ENCODE results near the gene TTLL9. TPM values are rescaled to one million over a fixed set of nuclear protein-coding genes. Genes with fewer than 3 reads are reported as not detected.

Gene TTLL9
- total RNA-seq, 2 donors from 2014 or later: not detected

DNA sequence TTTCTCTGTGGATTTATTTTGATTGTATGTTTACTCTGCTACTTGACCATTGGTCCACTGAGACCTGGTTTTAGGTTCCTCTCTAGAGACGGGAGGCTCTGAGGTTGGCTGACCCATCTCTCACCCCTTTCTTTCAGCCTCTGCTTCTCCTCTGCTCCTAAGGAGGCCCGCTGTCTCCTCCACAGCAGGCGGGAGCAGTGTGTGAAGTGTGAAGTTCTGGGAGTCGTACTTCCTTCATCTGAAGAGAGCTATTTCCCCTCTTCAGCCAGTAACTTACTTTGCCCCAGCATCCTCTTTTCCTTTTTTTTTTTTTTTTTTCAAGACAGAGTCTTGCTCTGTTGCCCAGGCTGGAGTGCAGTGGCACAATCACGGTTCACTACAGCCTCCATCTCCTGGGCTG, 60.3 kb downstream of the TTLL9 start:
- H3K4me3 Mint-ChIP-seq: no peak overlapping the region
- DNase-seq (ENCODE audit: low spot score): no peak

DNA sequence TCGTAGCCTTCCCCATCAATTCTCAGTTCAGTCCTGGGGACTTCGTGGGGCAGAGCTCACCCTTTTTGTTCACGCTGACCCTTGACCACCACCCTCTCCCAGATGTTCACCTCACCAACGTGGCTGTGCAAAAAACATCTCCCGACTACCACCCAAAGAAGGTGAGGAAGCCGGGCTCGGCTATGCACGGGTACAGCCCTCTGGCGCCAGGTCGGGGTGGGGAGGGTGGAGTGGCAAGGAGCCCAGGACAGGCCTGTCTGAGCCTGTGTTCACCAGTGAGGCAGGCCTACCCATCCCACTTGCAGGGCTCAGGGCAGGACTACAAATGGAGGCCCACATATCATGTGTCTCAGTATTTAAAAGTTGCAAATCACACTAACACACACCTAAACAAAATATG, 63.3 kb downstream of the TTLL9 start:
- DNase-seq (ENCODE audit: low spot score): no peak
- H3K4me3 Mint-ChIP-seq: no peak overlapping the region
- H3K9me3 Mint-ChIP-seq: no peaks in the 10 kb centered on the region
- H3K36me3 Mint-ChIP-seq: no peaks in the 10 kb centered on the region
- H3K27me3 Mint-ChIP-seq: peaks cover 3 to 6% of the 10 kb centered on the region in 2 donors
- no peaks in the 10 kb centered on the region for H3K4me1 Mint-ChIP-seq (ENCODE audit: low read depth in 2 of 2)
- H3K27ac Mint-ChIP-seq: no peak overlapping the region
- ATAC-seq: peak in 1 of 2 donors; percentile 59

More for the DNA sequence above, 60.3 kb downstream of the TTLL9 start:
- Mint-ChIP-seq H3K9me3 (no peaks in the 10 kb centered on the region), H3K27me3 (peaks cover 9 to 15% of the 10 kb centered on the region in 2 donors), H3K27ac (no peak overlapping the region), H3K4me1 (ENCODE audit: low read depth in 2 of 2) (no peaks in the 10 kb centered on the region), H3K36me3 (no peaks in the 10 kb centered on the region)
- ATAC-seq: no peak

- Mint-ChIP-seq H3K4me3 (no peak overlapping the region), H3K9me3 (no peaks in the 10 kb centered on the region), H3K36me3 (no peaks in the 10 kb centered on the region), H3K4me1 (ENCODE audit: low read depth in 2 of 2) (no peaks in the 10 kb centered on the region), H3K27ac (no peak overlapping the region), H3K27me3 (peaks cover 0 to 3% of the 10 kb centered on the region in 2 donors)
- peak in 1 of 2 donors; percentile 27 for ATAC-seq
- no peak for DNase-seq (ENCODE audit: low spot score)
Measured at GRCh38 chr20:31934491-31934890, 64.1 kb downstream of the TTLL9 start.

DNA sequence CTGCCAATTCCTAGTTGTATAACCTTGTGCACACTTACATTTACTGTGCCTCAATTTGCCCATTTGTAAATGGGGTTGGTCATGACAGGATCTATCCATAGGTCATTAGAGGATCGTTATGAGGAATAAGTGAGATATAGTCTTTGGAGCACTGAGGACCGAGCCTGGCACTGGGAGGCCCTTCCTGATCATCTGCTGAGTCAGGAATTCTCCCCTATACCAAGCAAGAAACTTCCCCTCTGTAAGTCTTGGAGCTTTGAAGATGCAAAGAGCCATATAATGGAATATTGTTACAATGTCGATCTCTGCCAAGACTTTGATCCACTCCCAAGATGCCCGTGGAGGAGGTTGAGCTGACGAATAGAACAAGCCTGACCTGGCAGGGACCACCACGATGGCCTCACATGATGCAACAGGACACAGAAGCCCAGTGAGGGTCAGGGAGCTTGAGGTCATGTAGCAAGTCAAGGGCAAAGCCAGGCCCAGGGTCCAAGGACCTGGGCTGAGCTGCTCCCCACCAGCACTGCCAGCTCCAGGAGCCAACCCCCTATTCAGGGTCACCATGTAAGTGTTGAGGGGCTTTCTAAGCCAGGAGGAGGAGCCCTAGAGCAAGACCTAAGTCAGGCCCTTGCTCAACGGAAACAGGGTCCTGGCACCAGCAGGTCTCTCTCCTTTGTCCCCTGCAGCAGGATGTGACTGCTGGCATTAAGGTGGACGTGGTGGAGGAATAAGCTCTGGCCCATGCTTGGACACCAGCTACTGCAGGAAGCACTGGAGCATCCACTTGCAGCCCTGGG, 64.7 kb downstream of the TTLL9 start:
- no peaks in the 10 kb centered on the region for H3K9me3 Mint-ChIP-seq
- peaks cover 0 to 3% of the 10 kb centered on the region in 2 donors for H3K27me3 Mint-ChIP-seq
- no peak overlapping the region for H3K27ac Mint-ChIP-seq
- no peaks in the 10 kb centered on the region for H3K4me1 Mint-ChIP-seq (ENCODE audit: low read depth in 2 of 2)
- DNase-seq (ENCODE audit: low spot score): no peak
- H3K4me3 Mint-ChIP-seq: no peak overlapping the region
- H3K36me3 Mint-ChIP-seq: no peaks in the 10 kb centered on the region
- no peak for ATAC-seq

GRCh38 chr20:31936420-31936819, 66.0 kb downstream of the TTLL9 start:
- Mint-ChIP-seq H3K9me3 (no peaks in the 10 kb centered on the region), H3K27ac (no peak overlapping the region), H3K36me3 (no peaks in the 10 kb centered on the region), H3K4me3 (no peak overlapping the region), H3K4me1 (ENCODE audit: low read depth in 2 of 2) (no peaks in the 10 kb centered on the region), H3K27me3 (no peaks in the 10 kb centered on the region)
- ATAC-seq: no peak
- no peak for DNase-seq (ENCODE audit: low spot score)

DNA sequence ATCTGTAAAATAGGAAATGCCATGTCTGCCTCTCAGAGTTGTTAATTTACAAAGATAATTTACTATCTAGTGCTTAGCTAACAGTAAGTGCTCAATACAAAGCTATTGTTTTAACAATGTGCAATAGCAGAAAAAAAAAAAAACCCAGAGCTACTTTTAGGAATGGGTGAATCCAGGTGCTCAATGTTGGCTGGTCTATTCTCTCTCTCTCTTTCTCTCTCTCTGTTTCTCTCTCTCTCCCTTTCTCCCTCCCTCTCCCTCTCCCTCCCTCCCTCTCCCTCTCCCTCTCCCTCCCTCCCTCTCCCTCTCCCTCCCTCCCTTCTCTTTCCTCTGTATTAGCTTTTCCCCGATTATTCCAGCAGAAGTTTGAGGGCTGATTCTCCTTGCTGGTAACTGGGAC, 67.4 kb downstream of the TTLL9 start:
- Mint-ChIP-seq H3K4me1 (ENCODE audit: low read depth in 2 of 2) (no peaks in the 10 kb centered on the region), H3K27me3 (no peaks in the 10 kb centered on the region), H3K36me3 (no peaks in the 10 kb centered on the region), H3K4me3 (no peak overlapping the region), H3K9me3 (no peaks in the 10 kb centered on the region), H3K27ac (no peak overlapping the region)
- ATAC-seq (no peak), DNase-seq (ENCODE audit: low spot score) (no peak)

GRCh38 chr20:31939661-31940060, 69.2 kb downstream of the TTLL9 start:
- Mint-ChIP-seq H3K27ac (no peak overlapping the region), H3K4me1 (ENCODE audit: low read depth in 2 of 2) (no peaks in the 10 kb centered on the region), H3K27me3 (no peaks in the 10 kb centered on the region), H3K4me3 (no peak overlapping the region), H3K9me3 (no peaks in the 10 kb centered on the region), H3K36me3 (peaks cover 4% of the 10 kb centered on the region)
- no peak for ATAC-seq
- DNase-seq (ENCODE audit: low spot score): no peak

GRCh38 chr20:31943052-31943471, 72.6 kb downstream of the TTLL9 start:
- no peaks in the 10 kb centered on the region for H3K4me1 Mint-ChIP-seq (ENCODE audit: low read depth in 2 of 2)
- no peak overlapping the region for H3K4me3 Mint-ChIP-seq
- no peak for ATAC-seq
- no peaks in the 10 kb centered on the region for H3K9me3 Mint-ChIP-seq
- peaks cover 4% of the 10 kb centered on the region for H3K36me3 Mint-ChIP-seq
- DNase-seq (ENCODE audit: low spot score): no peak
- no peaks in the 10 kb centered on the region for H3K27me3 Mint-ChIP-seq
- no peak overlapping the region for H3K27ac Mint-ChIP-seq

DNA sequence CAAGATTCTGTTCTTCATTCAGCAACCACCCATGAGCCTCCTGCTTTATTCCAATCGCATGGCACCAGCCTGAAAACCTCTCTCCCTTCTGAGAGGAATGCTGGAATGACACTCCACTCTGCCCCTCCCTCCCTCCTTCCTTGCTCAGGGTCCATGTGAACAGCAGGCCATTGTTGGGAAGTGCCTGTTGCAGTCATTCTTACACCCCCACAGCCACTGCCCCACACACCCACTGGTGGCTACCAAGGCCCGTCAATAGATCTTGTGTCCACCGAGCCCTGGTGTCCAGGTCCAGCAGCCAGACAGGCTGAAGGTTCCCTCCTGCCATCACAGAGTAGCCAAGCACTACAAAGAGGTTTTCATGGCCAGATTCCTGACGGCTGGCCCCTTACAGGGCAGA, 74.9 kb downstream of the TTLL9 start:
- Mint-ChIP-seq H3K27me3 (no peaks in the 10 kb centered on the region), H3K4me3 (no peak overlapping the region), H3K9me3 (no peaks in the 10 kb centered on the region), H3K4me1 (ENCODE audit: low read depth in 2 of 2) (peaks cover 13% of the 10 kb centered on the region in 2 donors), H3K27ac (no peak overlapping the region), H3K36me3 (peaks cover 11% of the 10 kb centered on the region)
- ATAC-seq (no peak), DNase-seq (ENCODE audit: low spot score) (no peak)

DNA sequence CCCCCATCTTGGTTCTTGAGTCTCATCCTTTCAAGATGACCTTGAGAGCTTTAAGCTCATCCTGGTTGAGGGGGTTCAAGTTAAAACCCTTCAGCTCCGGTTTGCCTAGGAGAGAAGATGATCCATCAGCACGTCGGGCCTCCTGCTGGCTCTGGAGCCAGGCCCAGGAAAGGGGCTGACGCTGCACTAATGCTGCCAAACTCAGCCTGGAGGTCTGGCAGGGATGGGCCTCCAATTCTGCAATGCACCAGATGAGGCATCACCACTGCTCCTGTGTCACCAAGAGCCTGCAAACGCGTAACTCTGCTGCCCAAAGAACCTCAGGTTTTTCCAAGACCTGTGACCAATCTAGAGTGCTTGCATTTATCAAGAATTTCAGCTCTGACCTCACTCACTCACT, 75.4 kb downstream of the TTLL9 start:
- Mint-ChIP-seq H3K9me3 (no peaks in the 10 kb centered on the region), H3K4me3 (no peak overlapping the region), H3K27ac (no peak overlapping the region), H3K4me1 (ENCODE audit: low read depth in 2 of 2) (peaks cover 17 to 18% of the 10 kb centered on the region in 2 donors), H3K36me3 (peaks cover 11% of the 10 kb centered on the region), H3K27me3 (no peaks in the 10 kb centered on the region)
- ATAC-seq (no peak), DNase-seq (ENCODE audit: low spot score) (no peak)

- no peak for ATAC-seq
- Mint-ChIP-seq H3K27ac (no peak overlapping the region), H3K27me3 (no peaks in the 10 kb centered on the region), H3K4me1 (ENCODE audit: low read depth in 2 of 2) (peaks cover 30 to 33% of the 10 kb centered on the region in 2 donors), H3K9me3 (no peaks in the 10 kb centered on the region), H3K36me3 (peaks cover 21% of the 10 kb centered on the region), H3K4me3 (no peak overlapping the region)
- no peak for DNase-seq (ENCODE audit: low spot score)
Measured at GRCh38 chr20:31948008-31948407, 77.6 kb downstream of the TTLL9 start.

- Mint-ChIP-seq H3K9me3 (no peaks in the 10 kb centered on the region), H3K27ac (no peak overlapping the region), H3K27me3 (peaks cover 6 to 10% of the 10 kb centered on the region in 2 donors), H3K36me3 (peaks cover 16% of the 10 kb centered on the region), H3K4me3 (peak overlapping the region; percentile 98), H3K4me1 (ENCODE audit: low read depth in 2 of 2) (peaks cover 30 to 33% of the 10 kb centered on the region in 2 donors)
- ATAC-seq: no peak
- DNase-seq (ENCODE audit: low spot score): no peak
Measured at GRCh38 chr20:31949877-31950646, 79.6 kb downstream of the TTLL9 start.

DNA sequence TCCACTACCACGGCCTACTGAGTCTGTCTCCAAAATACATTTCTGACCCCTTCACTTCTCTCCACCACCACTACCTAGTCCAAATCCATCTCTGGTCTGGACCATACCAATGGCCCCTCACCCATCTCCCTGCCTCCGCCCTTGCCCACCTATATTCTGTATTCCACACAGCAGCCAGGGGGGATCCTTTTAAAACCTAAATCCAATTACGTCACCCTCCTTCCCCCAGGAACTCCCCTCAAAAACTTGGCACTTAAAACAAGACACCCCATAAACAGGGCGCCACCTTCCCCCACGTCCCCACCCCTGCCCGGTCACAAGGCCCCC, 80.7 kb downstream of the TTLL9 start:
- Mint-ChIP-seq H3K36me3 (peaks cover 16% of the 10 kb centered on the region), H3K27ac (peak overlapping the region; percentile 86 to 91), H3K27me3 (peaks cover 13 to 20% of the 10 kb centered on the region in 2 donors), H3K9me3 (no peaks in the 10 kb centered on the region), H3K4me1 (ENCODE audit: low read depth in 2 of 2) (peaks cover 30 to 33% of the 10 kb centered on the region in 2 donors), H3K4me3 (peak overlapping the region; percentile 98)
- no peak for DNase-seq (ENCODE audit: low spot score)
- ATAC-seq: no peak

Measured in natural killer cell treated with Interleukin-12 subunit alpha and Interleukin-12 subunit beta and Interleukin-15 and Interleukin-18, amount 100 ng/mL, for 72 hours (primary cell).